ENCODE measurements around the gene PDCD1LG2.
A peak's percentile ranks its signal among the peaks of the same experiment; 100 is the strongest.
"Not testable (repeated sequence)": the region's sequence is repeated elsewhere in the genome, so short reads cannot be mapped to it uniquely, and the experiment has no call there.

The PDCD1LG2 gene

DNA sequence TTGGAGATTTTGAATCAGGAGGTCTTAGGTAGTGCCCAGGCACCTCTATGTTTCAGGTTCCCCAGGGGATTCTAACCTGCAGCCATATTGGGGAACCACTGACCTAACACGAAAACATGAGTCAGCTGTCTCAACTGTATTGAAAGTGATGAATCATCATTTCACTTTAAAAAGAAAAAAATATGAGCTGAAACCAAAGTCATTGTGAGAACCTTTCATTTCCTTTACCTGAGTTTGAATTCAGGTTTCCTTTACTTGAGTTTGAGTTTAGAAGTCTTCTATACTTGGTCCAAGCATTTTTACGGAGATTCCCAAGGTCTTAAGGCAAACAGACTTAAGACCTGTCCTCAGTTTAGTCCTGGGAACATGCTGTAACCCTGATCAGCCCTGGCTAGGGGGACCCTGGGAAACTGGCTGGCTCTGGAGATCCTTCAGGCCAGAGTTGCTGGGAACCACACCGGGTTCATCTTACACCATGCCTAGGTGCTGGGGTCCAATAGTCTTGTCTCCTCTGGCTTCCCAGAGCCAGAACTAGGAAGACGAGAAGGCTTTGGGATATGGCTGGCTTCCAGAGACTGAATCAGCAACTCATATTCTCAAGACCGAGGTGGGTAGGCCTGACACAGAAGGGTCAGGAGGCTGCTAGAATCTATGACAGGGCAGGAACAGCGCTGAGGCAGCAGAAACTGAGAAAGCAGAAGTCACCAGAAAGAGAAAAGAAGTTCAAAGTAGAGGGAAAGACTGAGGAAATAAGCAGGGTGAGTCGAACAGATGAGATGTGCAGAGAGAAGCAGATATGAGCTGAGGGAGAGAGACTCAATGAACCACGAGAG is 16.4 kb upstream of the PDCD1LG2 start:
- DNase-seq (ENCODE audit: low spot score), result no peak

DNA sequence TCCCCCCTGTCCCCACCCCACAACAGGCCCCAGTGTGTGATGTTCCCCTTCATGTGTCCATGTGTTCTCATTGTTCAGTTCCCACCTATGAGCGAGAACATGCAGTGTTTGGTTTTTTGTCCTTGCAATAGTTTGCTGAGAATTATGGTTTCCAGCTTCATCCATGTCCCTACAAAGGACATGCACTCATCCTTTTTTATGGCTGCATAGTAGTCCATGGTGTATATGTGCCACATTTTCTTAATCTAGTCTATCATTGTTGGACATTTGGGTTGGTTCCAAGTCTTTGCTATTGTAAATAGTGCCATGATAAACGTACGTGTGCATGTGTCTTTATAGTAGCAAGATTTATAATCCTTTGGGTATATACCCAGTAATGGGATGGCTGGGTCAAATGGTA is 15.6 kb upstream of the PDCD1LG2 start:
- DNase-seq (ENCODE audit: low spot score), result not testable (repeated sequence)

DNA sequence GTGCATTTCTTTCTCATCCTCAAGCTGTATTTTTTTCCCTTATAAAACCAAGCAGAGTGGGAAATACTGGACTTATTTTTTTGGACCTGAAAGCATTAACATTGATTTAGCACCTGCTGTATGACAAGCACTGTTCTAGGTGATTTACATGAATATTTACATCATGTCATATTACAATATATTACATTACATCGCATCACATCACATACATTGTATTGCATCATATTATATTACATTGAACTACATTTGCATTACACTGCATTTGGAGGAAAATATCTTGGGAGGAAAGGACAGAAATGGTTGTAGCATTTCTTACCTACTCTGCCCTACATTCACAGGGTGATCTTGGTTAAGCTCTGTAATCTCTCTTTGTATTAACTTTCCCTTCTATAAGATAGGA is 11.2 kb upstream of the PDCD1LG2 start:
- DNase-seq (ENCODE audit: low spot score), result no peak

DNA sequence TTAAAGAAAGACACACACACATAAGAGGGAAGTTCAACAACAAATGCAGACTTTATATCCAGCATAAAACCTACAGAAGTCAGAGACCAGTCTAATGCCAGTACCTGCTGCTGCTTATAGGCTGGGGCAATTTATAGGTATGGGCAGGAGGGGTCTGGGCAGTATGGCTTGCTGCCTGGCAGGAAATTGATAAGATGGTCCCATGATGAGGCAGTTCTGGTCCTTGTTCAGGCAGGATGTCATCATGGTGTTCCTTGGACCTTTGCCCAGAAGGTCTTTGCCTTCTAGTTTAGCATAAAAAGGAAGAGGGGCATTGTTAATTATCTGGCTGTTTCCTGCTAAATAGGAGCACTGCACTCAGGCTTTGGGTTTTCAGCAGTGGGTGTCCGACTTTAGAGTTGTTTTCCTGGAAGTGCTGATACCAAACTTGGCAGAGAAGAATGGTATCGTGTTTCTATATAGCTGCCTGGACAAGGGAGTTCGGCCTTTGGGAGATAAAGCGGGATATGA is 10.4 kb upstream of the PDCD1LG2 start:
- DNase-seq (ENCODE audit: low spot score), result no peak

DNA sequence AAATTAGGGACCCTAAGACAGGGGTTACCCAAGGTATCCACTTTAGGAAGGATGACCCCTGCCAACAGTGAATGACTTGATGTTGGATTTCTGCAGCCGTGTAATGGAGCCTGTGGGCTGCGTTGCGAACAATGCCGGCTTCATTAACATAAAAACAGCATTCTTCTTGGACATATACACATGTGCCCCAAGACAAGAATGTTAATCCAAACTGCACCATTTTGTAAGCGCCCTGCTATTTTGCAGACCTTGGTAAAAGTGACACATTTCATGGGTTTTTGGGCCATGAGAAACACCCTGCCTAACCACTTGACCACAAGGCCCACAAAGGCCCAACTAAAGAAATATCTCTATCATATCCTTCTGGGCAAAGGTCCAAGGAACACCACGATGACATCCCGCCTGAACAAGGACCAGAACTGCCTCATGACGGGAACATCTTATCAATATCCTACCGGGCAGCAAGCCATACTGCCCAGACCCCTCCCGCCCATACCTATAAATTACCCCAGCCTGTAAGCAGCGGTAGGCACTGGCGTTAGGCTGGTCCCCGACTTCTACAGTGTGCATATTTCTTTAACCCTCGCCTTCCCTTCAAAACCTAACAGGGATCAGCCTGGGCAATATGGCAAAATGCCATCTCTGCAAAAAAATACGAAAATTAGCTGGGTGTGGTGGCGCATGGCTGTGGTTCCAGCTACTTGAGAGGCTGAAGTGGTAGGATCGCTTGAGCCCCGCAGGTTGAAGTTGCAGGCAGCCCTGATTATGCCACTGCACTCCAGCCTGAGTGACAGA is 9.7 kb upstream of the PDCD1LG2 start:
- no peak for DNase-seq (ENCODE audit: low spot score)

DNA sequence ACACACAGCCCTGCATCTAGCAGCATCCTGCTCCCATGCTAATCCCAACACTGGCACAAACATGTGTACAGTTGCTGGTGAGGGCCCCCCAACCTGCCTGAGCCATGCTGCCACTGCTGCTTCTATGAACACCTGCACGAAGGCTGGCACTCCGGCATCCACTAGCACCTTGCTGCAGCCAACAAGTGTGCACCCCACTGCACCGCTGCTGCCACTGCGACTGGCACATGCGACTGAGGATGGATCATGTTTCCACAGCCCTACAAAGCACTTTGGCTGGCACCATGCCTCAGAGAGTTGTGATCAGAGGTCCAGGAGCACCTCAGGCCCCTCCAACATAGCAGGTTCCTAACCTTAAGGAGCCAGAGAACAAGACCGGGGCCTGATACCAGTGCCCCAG is 7.8 kb upstream of the PDCD1LG2 start:
- DNase-seq (ENCODE audit: low spot score), result no peak

DNA sequence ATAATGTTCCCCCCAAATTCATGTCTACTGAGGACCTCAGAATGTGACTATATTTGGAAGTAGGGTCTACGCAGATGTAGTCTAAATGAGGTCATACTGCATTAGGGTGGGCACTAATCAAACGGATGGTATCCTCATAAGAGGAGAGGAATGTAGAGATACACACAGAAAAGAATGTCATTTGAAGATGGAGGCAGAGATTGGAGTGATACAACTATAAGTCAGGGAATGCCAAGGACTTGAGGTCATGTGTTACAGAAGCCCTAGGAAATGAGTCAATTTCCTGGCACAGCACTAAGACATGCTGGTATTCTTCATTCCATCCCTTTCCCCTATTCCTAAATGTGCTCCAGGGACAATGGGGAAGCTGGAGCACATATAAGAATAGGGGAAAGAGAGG is 758 bp upstream of the PDCD1LG2 start:
- peak; percentile 38 for DNase-seq (ENCODE audit: low spot score)

DNA sequence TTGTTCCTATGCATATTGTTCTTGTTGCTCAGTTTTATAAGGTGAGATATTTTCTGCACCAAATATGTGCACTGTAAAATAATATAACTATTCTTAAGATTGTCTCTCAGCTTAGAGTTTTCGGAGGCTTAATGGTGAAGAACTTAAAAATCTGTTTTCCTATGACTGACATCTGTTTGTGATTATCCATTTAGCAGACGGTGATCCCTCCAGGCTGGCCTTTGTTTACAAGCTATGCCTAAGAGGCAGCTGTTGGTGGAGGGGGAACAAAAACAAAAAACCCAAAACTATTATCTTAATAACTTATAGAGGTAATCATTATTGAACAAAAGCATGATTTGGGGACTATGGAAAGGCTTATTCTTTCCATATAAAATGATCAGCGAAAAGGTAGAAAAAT is 658 bp downstream of the PDCD1LG2 start:
- no peak for DNase-seq (ENCODE audit: low spot score)

DNA sequence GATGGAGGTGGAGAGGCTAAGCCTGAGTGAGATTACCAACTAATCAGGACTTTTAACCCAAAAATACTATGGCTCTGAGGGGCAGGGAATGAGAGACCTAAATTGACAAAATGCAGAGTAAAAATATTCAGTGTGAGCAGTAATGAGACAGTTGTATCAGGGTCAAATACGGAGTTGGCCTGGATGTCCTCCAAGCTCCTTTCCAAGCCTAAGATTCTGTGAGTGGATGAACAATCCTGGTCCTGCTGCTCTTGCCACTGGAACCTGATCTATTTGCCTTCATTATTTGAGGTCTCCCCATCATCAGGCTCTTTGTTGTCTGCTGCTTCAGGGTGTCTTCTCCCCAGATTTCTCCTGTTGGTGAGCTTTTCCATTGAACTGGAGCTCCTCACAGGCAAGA is 1.1 kb downstream of the PDCD1LG2 start:
- no peak for DNase-seq (ENCODE audit: low spot score)

DNA sequence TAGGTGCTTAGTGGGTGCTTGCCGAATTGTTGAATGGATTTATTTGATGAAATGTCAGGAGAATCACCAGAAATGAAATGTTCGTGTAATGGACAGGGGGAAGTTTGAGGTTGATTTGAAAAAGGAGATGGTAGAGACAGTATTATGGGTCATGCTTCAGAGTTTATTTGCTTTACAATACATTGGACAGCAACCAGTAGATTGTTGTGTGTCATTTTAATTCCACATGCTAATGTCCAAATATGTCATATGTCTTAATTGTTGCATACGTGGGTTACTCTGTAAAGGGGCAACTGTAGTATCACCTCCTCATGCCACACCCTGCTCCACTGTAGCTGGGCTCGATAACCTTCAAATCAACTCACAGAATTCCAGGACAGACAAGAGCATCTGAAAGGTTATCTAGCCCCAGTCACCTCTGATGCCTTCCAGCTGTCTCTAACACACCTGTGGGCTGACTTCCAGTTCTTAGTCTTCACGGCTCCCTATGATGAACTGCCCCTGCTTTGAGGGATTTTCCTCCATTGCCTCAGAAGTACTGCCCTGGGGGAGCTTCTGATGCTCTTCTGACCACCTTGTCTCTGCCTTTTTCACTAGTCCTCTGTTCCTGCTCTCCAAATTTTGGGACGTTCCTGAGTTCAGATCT is 1.7 kb downstream of the PDCD1LG2 start:
- DNase-seq (ENCODE audit: low spot score), result no peak

DNA sequence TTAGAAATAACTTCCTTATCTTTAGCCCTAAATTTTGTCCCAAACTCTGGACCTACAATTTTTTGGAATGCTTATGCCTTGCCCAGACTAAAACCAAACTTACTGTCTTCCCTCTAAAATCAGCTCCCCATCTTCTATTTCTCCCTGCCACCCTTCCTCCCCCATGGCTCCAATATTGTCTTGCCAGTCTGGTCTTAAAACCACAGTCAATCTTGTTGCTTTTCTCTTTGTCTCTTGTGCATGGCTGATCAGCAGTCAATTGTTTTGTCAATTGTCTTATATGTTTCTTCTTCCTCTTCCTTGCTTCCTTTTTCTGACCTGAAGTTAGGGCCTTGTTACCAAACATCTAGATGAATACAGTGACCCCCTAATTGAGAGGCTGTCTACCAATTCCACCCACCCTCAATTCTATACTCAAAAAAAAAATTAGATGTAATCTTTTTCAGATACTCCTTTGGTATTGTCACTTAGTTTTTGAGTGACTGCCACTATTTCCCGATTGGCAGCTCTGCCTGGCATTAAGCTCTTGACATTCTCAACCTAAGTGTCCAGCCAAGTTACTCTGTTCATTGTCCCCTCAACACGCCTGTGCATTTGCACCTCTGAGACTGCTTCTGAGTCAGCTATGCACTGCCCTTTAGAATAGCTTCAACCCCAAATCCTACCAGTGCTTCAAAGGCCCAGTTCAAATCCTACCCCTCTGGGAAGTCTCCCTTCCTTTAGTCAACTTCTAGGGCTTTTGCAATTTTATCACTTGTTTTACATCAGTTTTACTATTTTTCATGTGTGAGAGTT is 2.5 kb downstream of the PDCD1LG2 start:
- no peak for DNase-seq (ENCODE audit: low spot score)

DNA sequence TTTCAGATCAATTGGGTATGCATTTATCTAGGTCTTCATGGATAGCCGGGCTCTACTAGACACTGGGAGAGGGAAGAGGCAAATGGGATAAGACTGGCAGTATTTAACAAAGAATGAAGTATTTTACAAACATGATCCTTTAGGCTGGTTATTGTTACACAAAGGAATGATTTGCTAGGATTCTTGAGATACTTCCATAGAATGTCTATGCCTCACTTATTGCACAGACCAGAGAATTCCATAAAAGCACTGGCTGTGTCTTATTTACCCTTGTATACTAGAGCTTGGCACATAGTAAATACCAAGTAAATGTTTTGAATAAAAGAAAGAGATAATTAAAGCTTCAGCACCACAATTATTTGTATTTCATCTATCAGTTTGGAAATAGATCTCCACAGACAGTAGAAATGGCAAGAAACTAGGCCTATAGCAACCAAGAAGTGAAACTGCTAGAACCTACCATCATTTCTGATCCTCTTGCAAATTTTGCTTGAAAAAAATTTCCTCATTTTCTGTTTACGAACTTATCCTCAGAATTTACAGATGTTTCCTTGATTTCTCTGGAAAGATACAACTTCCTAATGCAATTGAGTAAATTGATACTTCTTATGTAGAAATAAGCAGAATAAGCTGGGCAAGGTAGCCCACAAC is 3.8 kb downstream of the PDCD1LG2 start:
- DNase-seq (ENCODE audit: low spot score), result no peak

DNA sequence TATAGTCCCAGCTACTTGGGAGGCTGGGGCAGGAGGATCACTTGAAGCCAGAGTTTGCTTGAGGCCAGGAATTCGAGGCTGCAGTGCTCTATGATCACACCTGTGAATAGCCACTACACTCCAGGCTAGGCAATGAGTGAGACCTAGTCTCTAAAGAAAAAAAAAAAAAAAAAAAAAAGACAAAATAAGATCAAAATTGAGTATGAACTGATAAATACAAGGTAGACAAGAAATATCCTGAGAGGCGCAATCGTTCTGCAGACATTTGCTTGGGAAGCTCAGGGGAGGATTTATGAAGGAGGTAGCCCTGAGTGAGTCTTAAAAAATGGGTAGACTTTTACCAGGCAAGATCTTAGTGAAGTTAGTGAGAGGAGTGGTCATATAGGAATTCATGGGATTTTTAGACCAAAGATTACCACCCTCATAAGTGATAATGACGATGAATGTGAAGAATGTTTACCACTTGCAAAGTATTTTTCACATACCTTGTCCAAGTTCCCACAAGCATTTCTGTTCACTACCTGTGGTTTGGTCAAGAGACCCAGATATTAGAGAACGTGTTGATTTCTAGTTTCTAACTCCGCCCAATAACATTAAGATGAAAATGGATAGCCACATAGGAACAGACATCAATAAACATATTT is 4.4 kb downstream of the PDCD1LG2 start:
- no peak for DNase-seq (ENCODE audit: low spot score)

DNA sequence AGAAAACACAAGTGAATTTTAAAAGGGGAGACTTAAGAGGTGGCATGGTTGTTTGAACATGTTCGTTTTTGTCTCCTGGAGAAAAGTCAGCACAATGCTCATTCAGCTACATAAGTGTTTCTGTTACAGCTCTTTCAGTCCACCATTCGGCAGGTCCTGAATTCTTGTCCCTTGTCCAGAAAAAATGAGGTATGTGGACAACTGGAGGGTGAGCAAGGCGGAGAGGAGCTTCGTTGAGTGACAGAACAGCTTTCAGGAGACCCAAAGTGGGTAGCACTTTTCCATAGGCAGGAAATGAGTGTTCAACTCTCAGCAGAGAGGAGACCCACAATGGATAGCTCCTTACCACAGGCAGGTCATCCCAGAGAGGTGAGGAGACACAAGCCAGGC is 4.9 kb downstream of the PDCD1LG2 start:
- no peak for DNase-seq (ENCODE audit: low spot score)

DNA sequence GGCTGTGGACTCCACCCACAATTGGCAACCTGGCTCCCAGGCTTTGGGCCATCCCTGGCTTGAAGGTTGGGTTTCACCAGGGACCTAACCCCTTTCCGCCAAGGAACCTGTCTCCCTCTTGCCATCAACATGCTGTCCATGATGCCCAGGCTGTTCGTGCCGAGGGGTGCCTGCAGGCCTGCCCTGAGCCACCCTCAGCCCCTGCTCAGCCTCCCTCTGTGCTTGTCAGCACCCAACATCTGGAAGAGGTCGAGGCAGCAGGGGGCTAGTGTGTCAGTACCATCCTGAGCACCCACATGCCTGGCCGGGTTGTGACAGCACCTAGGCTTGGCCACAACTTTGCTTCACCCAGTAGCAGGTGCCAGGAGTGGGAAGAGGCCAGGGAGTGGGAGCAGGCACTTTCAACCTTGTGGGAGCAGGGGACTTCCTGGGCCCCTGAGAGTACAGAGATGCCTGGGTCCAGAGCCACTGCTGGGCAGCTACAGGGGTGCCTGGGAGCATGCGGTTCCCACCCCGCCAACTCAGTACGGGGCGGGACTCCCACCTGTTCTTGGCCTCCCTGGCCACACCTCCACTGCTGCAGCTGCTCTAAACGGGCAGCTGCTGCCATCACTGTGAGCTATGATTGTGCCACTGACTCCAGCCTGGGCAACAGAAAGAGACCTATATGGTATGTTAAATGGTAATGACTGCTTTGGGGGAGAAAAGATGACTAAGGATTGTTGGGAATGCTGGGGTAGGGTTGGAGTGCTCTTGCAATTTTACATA is 6.3 kb downstream of the PDCD1LG2 start:
- no peak for DNase-seq (ENCODE audit: low spot score)

DNA sequence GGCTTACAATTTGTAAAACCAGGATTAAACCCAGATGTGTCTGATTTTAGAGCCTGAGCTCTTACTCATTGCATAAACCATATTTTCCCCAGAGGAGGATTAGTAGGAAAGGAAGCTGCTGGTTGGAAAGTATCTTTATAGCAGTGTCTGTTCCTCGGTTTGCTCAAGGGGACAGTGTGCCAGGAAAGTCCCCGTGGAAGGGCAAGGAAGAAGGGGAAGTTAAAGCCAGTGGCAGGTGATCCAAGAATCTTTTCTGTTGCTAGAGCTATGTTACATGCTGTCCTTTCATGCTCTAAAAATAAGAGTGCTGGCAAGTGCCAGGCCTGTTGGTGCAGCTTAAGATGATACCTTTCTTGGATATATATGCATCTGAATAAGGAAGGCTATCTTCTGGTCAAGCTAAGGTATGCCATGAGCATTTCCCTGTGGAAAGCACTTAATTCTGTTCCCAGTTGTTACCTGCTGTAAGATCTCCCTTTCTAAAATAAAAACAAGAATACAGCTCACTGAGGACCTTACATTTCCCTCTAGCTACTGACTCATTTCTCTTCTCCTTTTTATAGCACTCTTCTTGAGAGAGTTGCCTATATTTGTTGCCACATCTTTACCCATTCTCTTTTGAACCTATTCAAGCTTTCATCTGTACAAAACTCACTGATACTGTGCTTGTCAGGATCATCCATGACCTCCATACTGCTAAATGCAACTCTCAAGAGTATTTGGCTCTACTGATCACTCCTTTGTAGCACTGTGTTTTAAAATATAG is 8.0 kb downstream of the PDCD1LG2 start:
- DNase-seq (ENCODE audit: low spot score), result no peak

DNA sequence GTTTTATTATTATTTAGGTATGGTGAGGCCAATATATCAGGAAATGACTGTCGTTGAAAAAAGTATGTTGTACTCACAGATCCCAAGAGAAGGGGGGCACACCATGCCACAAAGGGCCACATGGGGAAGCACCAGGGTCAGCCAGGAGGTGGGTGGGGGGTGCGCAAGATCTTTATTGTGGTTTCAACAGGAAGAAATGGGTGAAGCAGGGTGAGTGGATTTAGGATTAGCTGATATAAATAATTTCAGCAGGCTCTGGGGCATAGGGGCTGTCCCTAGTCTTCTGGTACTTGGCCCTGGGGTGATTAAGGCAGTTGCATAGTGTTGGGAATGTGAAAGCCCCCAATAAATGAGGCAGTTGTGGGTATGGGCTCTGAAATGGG is 8.6 kb downstream of the PDCD1LG2 start:
- DNase-seq (ENCODE audit: low spot score), result no peak

DNA sequence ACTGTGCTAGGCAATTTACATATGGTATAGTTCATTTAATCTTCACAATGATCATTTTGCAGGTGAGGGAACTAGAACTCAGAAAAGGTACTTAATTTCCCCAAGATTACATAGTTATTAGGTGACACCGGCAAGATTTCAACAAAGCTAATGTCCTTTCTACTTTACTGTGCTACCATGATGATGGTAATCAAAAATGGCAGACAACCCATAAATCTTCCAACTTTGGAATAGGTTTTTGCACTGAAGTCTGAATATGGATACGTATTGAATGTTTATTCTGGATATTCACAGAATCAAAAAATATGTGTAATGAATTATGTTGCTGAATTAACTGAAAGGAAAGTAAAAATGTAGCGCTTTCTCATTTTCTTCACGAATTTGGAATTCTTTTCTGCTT is 13.8 kb downstream of the PDCD1LG2 start:
- no peak for DNase-seq (ENCODE audit: low spot score)

DNA sequence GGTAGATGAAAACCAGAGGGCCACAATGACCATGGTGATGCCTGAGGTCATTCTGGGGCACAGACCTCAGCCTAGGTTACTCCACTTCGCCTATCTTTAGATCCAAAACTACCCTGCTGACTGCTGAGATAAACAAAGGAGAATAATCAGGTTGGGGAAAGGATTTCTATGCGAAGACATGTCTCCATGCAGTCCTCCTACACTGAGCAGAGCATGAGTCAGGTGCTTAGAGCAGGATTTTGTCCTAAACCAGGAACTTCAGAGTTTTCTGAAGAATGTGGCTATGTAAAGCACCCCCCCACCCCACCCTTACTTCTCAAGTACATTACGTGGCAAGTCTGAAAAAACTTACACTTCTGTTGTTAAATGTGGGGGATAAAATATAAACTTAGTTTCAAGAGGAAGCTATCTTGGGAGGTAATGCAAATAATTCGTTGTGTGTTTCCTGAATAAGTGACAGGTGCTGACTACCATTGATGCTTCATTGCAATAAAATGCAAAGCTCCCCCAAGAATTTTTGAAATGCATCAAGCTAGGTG is 19.4 kb downstream of the PDCD1LG2 start:
- DNase-seq (ENCODE audit: low spot score), result no peak

All from SW480 (cell line).